HT-29 (cell line): ENCODE measurements around the gene YKT6. TPM values are rescaled to one million over a fixed set of nuclear protein-coding genes. Genes with fewer than 3 reads are reported as not detected.
"Not testable (repeated sequence)": the region's sequence is repeated elsewhere in the genome, so short reads cannot be mapped to it uniquely, and the experiment has no call there.

Source experiments
- DNase-seq: peaks from one replicate; pipeline ENCODE4 v3.0.0-alpha.2; 2015; ENCODE audit warnings: low spot score
- total RNA-seq: library from RNA; depleted of rRNA; stranded (reverse); fragments of >200 nt; shearing (Covaris generic); gene quantifications from 2 replicates; pipeline ENCODE4 v1.2.3, GENCODE V29; 2014

The YKT6 gene
- total RNA-seq, 1 experiment from 2014 or later = 127 TPM

GRCh38 chr7:44193011-44193802 lies 7.6 kb upstream of the YKT6 start:
- DNase-seq = no peak

GRCh38 chr7:44194069-44194468 lies 6.7 kb upstream of the YKT6 start:
- DNase-seq = no peak

- no peak for DNase-seq
These were observed 6.1 kb upstream of the YKT6 start for GRCh38 chr7:44194562-44195145.

- DNase-seq = no peak
These were observed 4.9 kb upstream of the YKT6 start for GRCh38 chr7:44195889-44196288.

GRCh38 chr7:44196450-44196872 lies 4.3 kb upstream of the YKT6 start:
- DNase-seq = peak; percentile 67

GRCh38 chr7:44197474-44197873 lies 3.3 kb upstream of the YKT6 start:
- DNase-seq = no peak

GRCh38 chr7:44200163-44200562 lies 615 bp upstream of the YKT6 start:
- DNase-seq = not testable (repeated sequence)

- no peak for DNase-seq
These were observed 1.0 kb downstream of the YKT6 start for GRCh38 chr7:44201813-44202212.

GRCh38 chr7:44206008-44206407 lies 5.2 kb downstream of the YKT6 start:
- DNase-seq = no peak

- no peak for DNase-seq
These were observed 7.3 kb downstream of the YKT6 start for GRCh38 chr7:44208085-44208484.

GRCh38 chr7:44210107-44210506 lies 9.3 kb downstream of the YKT6 start:
- no peak for DNase-seq

GRCh38 chr7:44211126-44211675 lies 10.4 kb downstream of the YKT6 start:
- no peak for DNase-seq

- DNase-seq = no peak
These were observed 11.2 kb downstream of the YKT6 start for GRCh38 chr7:44212018-44212417.

- no peak for DNase-seq
These were observed 11.9 kb downstream of the YKT6 start for GRCh38 chr7:44212581-44213184.

- no peak for DNase-seq
These were observed 12.6 kb downstream of the YKT6 start for GRCh38 chr7:44213206-44213876.

- no peak for DNase-seq
These were observed 13.2 kb downstream of the YKT6 start for GRCh38 chr7:44213877-44214388.

- no peak for DNase-seq
These were observed 14.8 kb downstream of the YKT6 start for GRCh38 chr7:44215531-44215930.

- DNase-seq = no peak
These were observed 15.2 kb downstream of the YKT6 start for GRCh38 chr7:44216019-44216418.

GRCh38 chr7:44216521-44217222 lies 15.9 kb downstream of the YKT6 start:
- no peak for DNase-seq

- no peak for DNase-seq
These were observed 16.5 kb downstream of the YKT6 start for GRCh38 chr7:44217223-44217714.

- DNase-seq = no peak
These were observed 17.1 kb downstream of the YKT6 start for GRCh38 chr7:44217852-44218402.
